Ectodermal cell (in vitro differentiated cells): Measurements from ENCODE around the gene PAN3.

ENCODE experiments used
- H3K27ac ChIP-seq: 2 replicates; pipeline ENCODE4 v1.7.0; 2013; ENCODE audit warnings: mild to moderate bottlenecking, low read depth, low read length; ENCODE audit not compliant: insufficient read depth, poor library complexity, severe bottlenecking
- H3K27me3 ChIP-seq: 2 replicates; pipeline ENCODE4 v1.7.0; 2013; ENCODE audit warnings: mild to moderate bottlenecking, low read length; ENCODE audit not compliant: insufficient read depth, control insufficient read depth, poor library complexity, severe bottlenecking
- H3K36me3 ChIP-seq: one replicate; pipeline ENCODE4 v1.7.0; 2013; ENCODE audit warnings: low read length; ENCODE audit not compliant: control insufficient read depth, insufficient read depth
- H3K4me1 ChIP-seq: one replicate; pipeline ENCODE4 v1.7.0; 2013; ENCODE audit warnings: low read length; ENCODE audit not compliant: control insufficient read depth, insufficient read depth
- H3K4me3 ChIP-seq: 2 replicates; pipeline ENCODE4 v1.7.0; 2013; ENCODE audit warnings: low read depth, low read length, control low read depth; ENCODE audit not compliant: insufficient read depth
- H3K9me3 ChIP-seq: 2 replicates; pipeline ENCODE4 v1.7.0; 2013; ENCODE audit warnings: mild to moderate bottlenecking, low read length, moderate library complexity; ENCODE audit not compliant: control insufficient read depth
- WGBS, 2 experiments: methylation state at CpG; one replicate each; pipeline ENCODE4 v1.1.7; 2013; ENCODE audit warnings: missing lambda C conversion rate in 2 of 2; 5-methylcytosine and 5-hydroxymethylcytosine counted together

PAN3 gene

DNA sequence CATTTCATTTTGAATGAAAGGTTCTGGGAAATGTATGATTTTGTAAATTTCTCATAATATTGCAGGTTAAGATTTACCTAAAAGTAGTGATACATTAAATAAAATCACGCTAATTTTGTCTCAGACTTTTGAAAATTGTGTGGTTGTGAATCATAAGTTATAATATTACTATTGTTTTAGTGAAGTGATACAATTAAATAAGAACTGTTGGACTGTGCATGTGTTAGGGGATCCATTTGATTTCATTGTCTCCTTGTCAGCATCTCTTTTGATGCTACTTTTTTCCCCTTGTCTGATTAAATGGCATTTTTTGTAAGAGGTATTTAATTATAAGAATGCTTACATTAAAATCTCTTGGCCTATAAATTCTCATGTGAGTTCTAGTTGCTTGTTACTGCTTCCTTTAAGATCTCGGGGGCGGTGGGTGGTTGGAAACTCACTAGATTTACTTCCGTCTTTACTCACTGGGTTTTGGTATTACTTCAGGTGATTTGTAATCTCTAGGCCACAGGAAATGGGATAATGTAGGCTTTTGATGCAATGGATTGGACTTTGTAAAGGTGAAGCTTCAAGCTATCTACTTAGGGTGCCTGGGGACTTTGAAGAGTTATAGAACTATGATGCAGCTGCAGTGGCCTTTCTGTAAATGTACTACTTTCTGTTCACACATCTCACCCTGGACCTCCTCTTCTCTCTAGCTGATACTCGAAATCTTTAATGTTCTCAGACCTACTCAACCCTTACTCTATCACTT, 66.5 kb downstream of the PAN3 start:
- H3K4me1 ChIP-seq = no peaks in the 10 kb centered on the region
- no peak overlapping the region for H3K4me3 ChIP-seq
- peaks cover 3% of the 10 kb centered on the region for H3K36me3 ChIP-seq
- H3K27ac ChIP-seq = no peak overlapping the region
- no peaks in the 10 kb centered on the region for H3K9me3 ChIP-seq
- 96 to 97% methylated on average over 5 of the region's 5 CpGs for WGBS, 2 experiments
- H3K27me3 ChIP-seq = no peaks in the 10 kb centered on the region

DNA sequence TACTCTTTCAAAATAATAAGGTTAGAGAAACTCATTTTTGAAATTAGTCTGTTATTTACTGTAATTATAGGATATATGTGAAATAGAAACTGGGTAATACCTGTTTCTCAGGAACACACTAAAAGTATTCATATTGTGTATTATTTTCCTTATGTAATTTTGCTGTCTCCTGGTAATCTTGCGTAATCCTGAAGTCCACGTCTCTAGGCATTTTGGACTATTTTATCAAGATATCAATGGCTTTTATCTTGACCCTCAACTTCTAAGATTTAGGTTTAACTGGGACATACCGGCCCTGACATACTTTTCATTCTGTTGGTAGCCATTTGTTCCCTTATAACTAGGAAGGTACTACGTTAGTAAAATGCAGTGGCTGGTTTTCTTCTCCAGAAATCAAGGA, 80.3 kb downstream of the PAN3 start:
- no peaks in the 10 kb centered on the region for H3K27me3 ChIP-seq
- H3K36me3 ChIP-seq = no peaks in the 10 kb centered on the region
- H3K4me3 ChIP-seq = no peak overlapping the region
- H3K27ac ChIP-seq = no peak overlapping the region
- H3K4me1 ChIP-seq = no peaks in the 10 kb centered on the region
- no peaks in the 10 kb centered on the region for H3K9me3 ChIP-seq
- WGBS, 2 experiments = 94 to 95% methylated on average over 4 of the region's 4 CpGs

GRCh38 chr13:28219408-28220099, 81.2 kb downstream of the PAN3 start:
- H3K9me3 ChIP-seq = no peaks in the 10 kb centered on the region
- no peak overlapping the region for H3K27ac ChIP-seq
- 95% methylated on average over 3 of the region's 4 CpGs for WGBS, 2 experiments
- no peaks in the 10 kb centered on the region for H3K36me3 ChIP-seq
- no peaks in the 10 kb centered on the region for H3K27me3 ChIP-seq
- no peak overlapping the region for H3K4me3 ChIP-seq
- H3K4me1 ChIP-seq = no peaks in the 10 kb centered on the region

DNA sequence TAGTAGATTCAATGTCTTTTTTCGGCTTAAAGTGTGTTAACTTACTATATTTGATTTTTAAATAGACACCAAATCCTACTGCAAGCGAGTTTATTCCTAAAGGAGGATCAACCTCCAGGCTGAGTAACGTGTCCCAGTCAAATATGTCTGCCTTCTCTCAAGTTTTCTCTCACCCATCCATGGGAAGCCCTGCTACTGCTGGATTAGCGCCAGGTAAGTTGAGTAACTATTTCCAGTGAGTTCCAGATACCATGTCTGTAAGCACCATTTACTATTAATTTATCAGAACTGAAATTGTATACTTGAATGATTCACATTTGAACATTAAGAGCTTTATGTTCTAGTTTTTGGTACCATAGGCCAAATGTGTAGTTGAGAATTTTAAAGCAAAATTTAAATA, 81.8 kb downstream of the PAN3 start:
- no peaks in the 10 kb centered on the region for H3K4me1 ChIP-seq
- H3K27ac ChIP-seq = no peak overlapping the region
- H3K9me3 ChIP-seq = no peaks in the 10 kb centered on the region
- H3K27me3 ChIP-seq = no peaks in the 10 kb centered on the region
- 97% methylated on average over 2 to 4 of the region's 4 CpGs for WGBS, 2 experiments
- H3K36me3 ChIP-seq = no peaks in the 10 kb centered on the region
- no peak overlapping the region for H3K4me3 ChIP-seq

GRCh38 chr13:28229522-28230411, 91.4 kb downstream of the PAN3 start:
- Histone ChIP-seq H3K4me3 (no peak overlapping the region), H3K9me3 (no peaks in the 10 kb centered on the region), H3K27me3 (no peaks in the 10 kb centered on the region), H3K4me1 (no peaks in the 10 kb centered on the region), H3K36me3 (no peaks in the 10 kb centered on the region), H3K27ac (no peak overlapping the region)
- 76 to 85% methylated on average over 2 to 3 of the region's 4 CpGs for WGBS, 2 experiments

- 78 to 99% methylated on average over 2 to 3 of the region's 3 CpGs for WGBS, 2 experiments
- H3K27me3 ChIP-seq = no peaks in the 10 kb centered on the region
- H3K27ac ChIP-seq = no peak overlapping the region
- H3K4me1 ChIP-seq = no peaks in the 10 kb centered on the region
- H3K36me3 ChIP-seq = no peaks in the 10 kb centered on the region
- no peaks in the 10 kb centered on the region for H3K9me3 ChIP-seq
- no peak overlapping the region for H3K4me3 ChIP-seq
Observed at GRCh38 chr13:28231642-28232041, 93.3 kb downstream of the PAN3 start.

DNA sequence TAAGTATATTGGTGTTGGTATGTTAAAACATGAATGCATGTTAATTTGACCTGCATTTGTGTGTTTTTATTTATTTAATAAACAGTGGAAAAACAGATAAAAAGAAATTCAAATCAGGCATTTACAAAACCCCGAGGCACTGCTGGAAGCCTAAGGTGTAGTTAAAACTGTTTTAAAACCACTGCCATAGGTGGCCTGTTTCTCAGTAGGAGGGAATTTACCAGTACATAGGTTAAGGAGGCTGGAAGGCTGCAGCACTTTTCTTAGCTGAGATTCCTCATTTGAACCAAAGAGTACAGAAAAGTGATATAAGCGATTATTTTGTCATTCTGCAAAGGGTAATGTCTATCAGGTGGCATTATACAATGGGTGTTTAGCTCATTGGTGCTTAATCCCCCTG, 99.6 kb downstream of the PAN3 start:
- Histone ChIP-seq H3K36me3 (no peaks in the 10 kb centered on the region), H3K27ac (no peak overlapping the region), H3K27me3 (no peaks in the 10 kb centered on the region), H3K4me3 (no peak overlapping the region), H3K4me1 (no peaks in the 10 kb centered on the region), H3K9me3 (no peaks in the 10 kb centered on the region)
- WGBS, 2 experiments = 69% methylated on average over 2 of the region's 2 CpGs

- WGBS, 2 experiments = 79 to 87% methylated on average over 2 of the region's 2 CpGs
- Histone ChIP-seq H3K27ac (no peak overlapping the region), H3K4me1 (no peaks in the 10 kb centered on the region), H3K4me3 (no peak overlapping the region), H3K9me3 (no peaks in the 10 kb centered on the region), H3K27me3 (no peaks in the 10 kb centered on the region), H3K36me3 (no peaks in the 10 kb centered on the region)
Observed at GRCh38 chr13:28239374-28239773, 101.0 kb downstream of the PAN3 start.

DNA sequence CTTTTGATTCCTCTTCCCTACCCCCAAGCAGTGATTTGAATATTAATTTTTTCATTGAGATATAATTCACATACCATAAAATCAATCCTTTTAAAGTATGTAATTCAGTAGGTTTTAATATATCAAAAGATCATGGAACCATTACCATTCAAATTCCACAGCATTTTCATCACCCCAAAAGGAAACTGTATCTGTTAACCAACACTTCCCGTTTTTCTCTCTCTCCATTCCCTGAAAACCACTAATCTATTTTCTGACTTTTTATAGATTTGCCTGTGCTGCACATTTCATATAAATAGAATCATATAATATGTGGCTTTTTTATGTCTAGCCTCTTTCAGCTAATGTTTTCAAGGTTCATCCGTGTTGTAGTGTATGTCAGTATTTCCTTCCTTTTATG, 107.1 kb downstream of the PAN3 start:
- WGBS, 2 experiments = 91 to 94% methylated on average over 1 to 2 of the region's 2 CpGs
- Histone ChIP-seq H3K27me3 (no peaks in the 10 kb centered on the region), H3K36me3 (no peaks in the 10 kb centered on the region), H3K4me3 (no peak overlapping the region), H3K4me1 (no peaks in the 10 kb centered on the region), H3K27ac (no peak overlapping the region), H3K9me3 (no peaks in the 10 kb centered on the region)

GRCh38 chr13:28246891-28247290, 108.5 kb downstream of the PAN3 start:
- Histone ChIP-seq H3K9me3 (no peaks in the 10 kb centered on the region), H3K4me1 (no peaks in the 10 kb centered on the region), H3K36me3 (no peaks in the 10 kb centered on the region), H3K27me3 (no peaks in the 10 kb centered on the region), H3K27ac (no peak overlapping the region), H3K4me3 (no peak overlapping the region)
- 92 to 100% methylated on average over 1 of the region's 2 CpGs for WGBS, 2 experiments
